SK-N-SH (cell line): Measurements from ENCODE around the gene C19orf47. TPM values are rescaled to one million over a fixed set of nuclear protein-coding genes. Genes with fewer than 3 reads are reported as not detected.

ENCODE experiments used
- CTCF ChIA-PET: fragments of 300-600, 350-600 bp; formaldehyde crosslinking; extraction: SDS; loops from one replicate; lab custom pipeline; 2021; lab: Yijun Ruan, JAX
- POLR2A ChIA-PET: fragments of 350-600 bp; sonication (Branson Sonifier 250); formaldehyde crosslinking; extraction: SDS; loops from one replicate; lab custom pipeline; 2020; ENCODE audit warnings: antibody characterized with exemption, inconsistent platforms; lab: Yijun Ruan, JAX
- DNase-seq: peaks from one replicate; pipeline ENCODE4 v3.0.0; 2012
- H2AFZ ChIP-seq: fragments of 200-600 bp; sonication (generic); 2 replicates; pipeline ENCODE4 v1.8.1; 2016; ENCODE audit warnings: antibody characterized with exemption, mild to moderate bottlenecking, low read depth
- H3F3A ChIP-seq: fragments of 200-600 bp; sonication (generic); replicated peaks from 2 replicates; pipeline ENCODE3; 2016; ENCODE audit warnings: antibody characterized with exemption, mild to moderate bottlenecking; ENCODE audit not compliant: insufficient read depth
- H3K27ac ChIP-seq, 2 experiments: fragments of 200-500 bp in 1 of 2; fragments of 200-600 bp in 1 of 2; sonication (Bioruptor generic) in 1 of 2; sonication (generic), shearing (Covaris generic) in 1 of 2; 2 replicates each; pipeline versions ENCODE4 v1.5.1 to v1.6.1; 2014 to 2016; ENCODE audit warnings: low read depth in 2 of 2, inconsistent platforms in 1 of 2, low read length in 1 of 2, mild to moderate bottlenecking in 1 of 2, mixed read lengths in 1 of 2
- H3K27me3 ChIP-seq: fragments of 200-600 bp; sonication (generic), shearing (Covaris generic); 2 replicates; pipeline ENCODE4 v1.6.1; 2016; ENCODE audit warnings: mixed run types; ENCODE audit not compliant: insufficient read depth
- H3K36me3 ChIP-seq, 2 experiments: fragments of 200-500 bp in 1 of 2; fragments of 200-600 bp in 1 of 2; sonication (Bioruptor generic) in 1 of 2; sonication (generic) in 1 of 2; replicated peaks in 1 of 2; 2 replicates each; pipeline versions ENCODE3 to v1.5.1; 2014 to 2016; ENCODE audit warnings: low read length in 1 of 2, mild to moderate bottlenecking in 1 of 2; ENCODE audit not compliant: insufficient read depth in 2 of 2, control insufficient read depth in 1 of 2
- H3K4me1 ChIP-seq, 2 experiments: fragments of 200-500 bp in 1 of 2; fragments of 200-600 bp in 1 of 2; sonication (Bioruptor generic) in 1 of 2; sonication (generic), shearing (Covaris generic) in 1 of 2; 2 replicates each; pipeline versions ENCODE4 v1.5.1 to v1.6.1; 2014 to 2016; ENCODE audit warnings: low read depth in 1 of 2, low read length in 1 of 2, mixed run types in 1 of 2; ENCODE audit not compliant: insufficient read depth in 2 of 2, control insufficient read depth in 1 of 2
- H3K4me2 ChIP-seq: fragments of 200-600 bp; sonication (generic), shearing (Covaris generic); 2 replicates; pipeline ENCODE4 v1.6.1; 2017; ENCODE audit warnings: mixed run types
- H3K4me3 ChIP-seq, 2 experiments: fragments of 200-500 bp in 1 of 2; fragments of 200-600 bp in 1 of 2; sonication (Bioruptor generic) in 1 of 2; sonication (generic), shearing (Covaris generic) in 1 of 2; 2 replicates each; pipeline versions ENCODE4 v1.5.1 to v1.8.1; 2014 to 2016; ENCODE audit warnings: low read depth in 2 of 2, inconsistent platforms in 1 of 2, low read length in 1 of 2, mild to moderate bottlenecking in 1 of 2, mixed read lengths in 1 of 2, moderate library complexity in 1 of 2
- H3K79me2 ChIP-seq: fragments of 200-600 bp; sonication (generic); 2 replicates; pipeline ENCODE4 v1.8.1; 2017; ENCODE audit warnings: mild to moderate bottlenecking; ENCODE audit not compliant: insufficient read depth
- H3K9ac ChIP-seq: fragments of 200-600 bp; sonication (generic); 2 replicates; pipeline ENCODE4 v1.6.1; 2017; ENCODE audit warnings: mixed run types
- H3K9me2 ChIP-seq: fragments of 200-600 bp; sonication (generic); 2 replicates; pipeline ENCODE4 v1.6.1; 2017; ENCODE audit warnings: mixed run types
- H3K9me3 ChIP-seq: fragments of 200-600 bp; sonication (generic); 2 replicates; pipeline ENCODE4 v1.6.1; 2017; ENCODE audit warnings: mixed run types, mild to moderate bottlenecking, moderate library complexity
- H4K20me1 ChIP-seq: fragments of 200-600 bp; sonication (generic); 2 replicates; pipeline ENCODE4 v1.6.1; 2017; ENCODE audit warnings: mild to moderate bottlenecking, mixed run types; ENCODE audit not compliant: insufficient read depth
- CHD2 ChIP-seq: fragments of 150-350 bp; IDR thresholded peaks from 2 replicates; pipeline ENCODE4 v1.6.1; 2018; ENCODE audit warnings: low read length; ENCODE audit not compliant: partially characterized antibody
- EP300 ChIP-seq, 2 experiments: IDR thresholded peaks; 2 replicates each; pipeline versions ENCODE4 v1.4.0 to v1.6.1; 2012; ENCODE audit warnings: borderline replicate concordance in 1 of 2, low read depth in 1 of 2, low read length in 1 of 2
- FOSL2 ChIP-seq: IDR thresholded peaks from 2 replicates; pipeline ENCODE4 v1.4.0; 2012; ENCODE audit warnings: low read depth, mild to moderate bottlenecking, moderate library complexity, borderline replicate concordance
- MEF2A ChIP-seq: IDR thresholded peaks from 2 replicates; pipeline ENCODE4 v1.4.0; 2012; ENCODE audit warnings: low read depth, borderline replicate concordance
- MXI1 ChIP-seq: IDR thresholded peaks from 2 replicates; pipeline ENCODE4 v1.6.1; 2012; ENCODE audit warnings: mild to moderate bottlenecking, low read depth, low read length, improper control_type of control experiment
- POLR2AphosphoS5 ChIP-seq: IDR thresholded peaks from 2 replicates; pipeline ENCODE4 v1.6.1; 2012; ENCODE audit warnings: low read depth, low read length
- RAD21 ChIP-seq: IDR thresholded peaks from 2 replicates; pipeline ENCODE4 v1.6.1; 2012; ENCODE audit warnings: mild to moderate bottlenecking, low read length
- RCOR1 ChIP-seq: fragments of 150-350 bp; IDR thresholded peaks from 2 replicates; pipeline ENCODE4 v1.6.1; 2017; ENCODE audit warnings: antibody characterized with exemption, low read length
- RFX5 ChIP-seq: IDR thresholded peaks from 2 replicates; pipeline ENCODE4 v1.6.1; 2012; ENCODE audit warnings: mild to moderate bottlenecking, improper control_type of control experiment, low read length
- RXRA ChIP-seq: IDR thresholded peaks from 2 replicates; pipeline ENCODE4 v1.4.0; 2012; ENCODE audit warnings: low read depth, mild to moderate bottlenecking, borderline replicate concordance
- SIN3A ChIP-seq: IDR thresholded peaks from 2 replicates; pipeline ENCODE4 v1.6.1; 2012; ENCODE audit warnings: low read depth, mild to moderate bottlenecking, low read length, moderate library complexity, borderline replicate concordance
- SMC3 ChIP-seq: IDR thresholded peaks from 2 replicates; pipeline ENCODE4 v1.6.1; 2012; ENCODE audit warnings: low read depth, low read length, improper control_type of control experiment
- TEAD4 ChIP-seq: IDR thresholded peaks from 2 replicates; pipeline ENCODE4 v1.4.0; 2012; ENCODE audit warnings: mild to moderate bottlenecking, borderline replicate concordance; ENCODE audit not compliant: insufficient read depth
- WGBS: methylation state at CpG from one replicate; pipeline ENCODE4 v1.1.6; 2017; ENCODE audit warnings: low lambda C conversion rate; 5-methylcytosine and 5-hydroxymethylcytosine counted together
- polyA plus RNA-seq, 3 experiments: library from polyadenylated mRNA; depleted of rRNA; stranded (reverse); fragments of >200 nt; gene quantifications; 2 replicates each; pipeline ENCODE4 v1.2.3, GENCODE V29; 2012
- TF ChIP-seq, protein P1 (sequence below): fragments of 150-350 bp; IDR thresholded peaks from 2 replicates; pipeline ENCODE4 v1.6.1; 2016; ENCODE audit warnings: mild to moderate bottlenecking, low read depth, low read length
- TF ChIP-seq, protein P2 (sequence below): IDR thresholded peaks from 2 replicates; pipeline ENCODE4 v1.6.1; 2012; ENCODE audit warnings: mild to moderate bottlenecking, low read depth, low read length, moderate library complexity
- TF ChIP-seq, protein P3 (sequence below): IDR thresholded peaks from 2 replicates; pipeline ENCODE4; 2012
- TF ChIP-seq, protein P4 (sequence below): fragments of 150-350 bp; IDR thresholded peaks from 2 replicates; pipeline ENCODE4 v1.6.1; 2017; ENCODE audit warnings: antibody characterized with exemption, low read length, low read depth, borderline replicate concordance
- TF ChIP-seq, protein P5 (sequence below): IDR thresholded peaks from 2 replicates; pipeline ENCODE4 v1.4.0; 2012; ENCODE audit warnings: low read depth
- TF ChIP-seq, protein P6 (sequence below): IDR thresholded peaks from 2 replicates; pipeline ENCODE4 v1.4.0; 2012; ENCODE audit warnings: low read depth, borderline replicate concordance

The C19orf47 gene
- polyA plus RNA-seq, 1 of the 3 experiments (the other 2 are of a cell fraction) = 17.2 TPM

DNA sequence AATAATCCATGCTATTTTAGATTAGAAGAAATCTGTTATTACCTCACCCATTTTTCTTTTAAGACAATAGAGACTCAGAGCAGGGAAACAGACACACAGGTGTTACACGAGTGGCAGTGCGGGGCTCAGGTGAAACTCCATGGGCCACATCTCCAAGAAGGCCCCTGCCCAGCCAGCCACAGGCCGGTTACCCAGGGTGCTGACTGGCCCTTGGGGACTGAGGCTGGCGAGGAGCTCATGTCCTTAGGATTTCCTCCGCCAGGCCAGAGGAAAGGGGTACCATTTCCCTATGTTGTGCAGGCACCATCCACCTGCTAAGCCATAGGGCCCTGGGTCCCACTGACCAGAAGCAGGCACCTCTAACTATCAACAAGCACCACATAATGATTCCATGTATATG is 10.6 kb downstream of the C19orf47 start:
- Histone ChIP-seq H3K9ac (no peak overlapping the region), H4K20me1 (no peaks in the 10 kb centered on the region), H3K4me3 (no peak overlapping the region), H3K79me2 (peaks cover 26% of the 10 kb centered on the region), H3K4me1 (peaks cover 0 to 2% of the 10 kb centered on the region in 2 experiments; a peak in 1 of 4 replicates), H2AFZ (no peak overlapping the region), H3K27ac (no peak overlapping the region), H3K9me2 (no peaks in the 10 kb centered on the region), H3K9me3 (no peaks in the 10 kb centered on the region)
- 100% methylated on average over 5 of the region's 5 CpGs for WGBS
- POLR2A ChIA-PET = no interaction called here
- no peak for DNase-seq
- TF ChIP-seq RFX5 (no peak), MXI1 (no peak)
- TF ChIP-seq, all 33 proteins: peak for 0
- Histone ChIP-seq H3F3A (no peaks in the 10 kb centered on the region), H3K4me2 (no peak overlapping the region), H3K36me3 (peaks cover 12 to 17% of the 10 kb centered on the region in 2 experiments), H3K27me3 (no peaks in the 10 kb centered on the region)
- CTCF ChIA-PET = interaction anchor here (0.6 kb wide), 1 partner anchor 130 kb away, joined by 3 read pairs; no protein-coding TSS in a partner anchor

DNA sequence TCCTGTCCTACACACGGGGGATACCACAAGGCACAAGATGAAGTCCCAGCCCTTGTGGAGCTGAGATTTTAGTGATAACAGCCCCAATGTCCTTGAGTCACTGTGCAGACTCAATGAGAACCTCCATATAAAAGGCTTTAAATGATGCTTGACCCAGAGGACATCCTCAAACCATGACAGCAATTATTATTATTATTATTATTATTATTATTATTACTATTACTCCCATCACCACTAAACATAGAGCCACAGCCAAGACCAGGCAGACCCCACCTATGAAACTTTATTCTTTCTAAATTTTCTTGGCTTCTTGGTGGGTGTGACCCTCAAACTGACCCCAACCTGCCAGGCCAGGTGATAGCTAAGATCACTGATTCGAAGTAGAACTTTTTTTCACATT is 11.1 kb downstream of the C19orf47 start:
- POLR2A ChIA-PET = interaction anchor here (0.6 kb wide), 1 partner anchor 27 kb away, joined by 3 read pairs; no protein-coding TSS in a partner anchor
- Histone ChIP-seq H3K36me3 (peaks cover 16 to 17% of the 10 kb centered on the region in 2 experiments), H4K20me1 (no peaks in the 10 kb centered on the region), H3K27ac (no peak overlapping the region), H3K4me3 (no peak overlapping the region), H3K9me3 (no peaks in the 10 kb centered on the region), H3K9ac (no peak overlapping the region), H2AFZ (no peak overlapping the region), H3K4me1 (peaks cover 0 to 2% of the 10 kb centered on the region in 2 experiments; a peak in 1 of 4 replicates), H3K79me2 (peaks cover 26% of the 10 kb centered on the region), H3K9me2 (no peaks in the 10 kb centered on the region), H3K27me3 (no peaks in the 10 kb centered on the region), H3K4me2 (no peak overlapping the region), H3F3A (no peaks in the 10 kb centered on the region)
- TF ChIP-seq RXRA (no peak), RCOR1 (no peak), SIN3A (no peak), RFX5 (no peak), TEAD4 (no peak), RAD21 (no peak), POLR2AphosphoS5 (no peak), SMC3 (no peak), CHD2 (no peak), FOSL2 (no peak), MEF2A (no peak), EP300 (IDR thresholded peaks at IDR 0.05; ENCODE audit: borderline replicate concordance in 1 of 2, low read depth in 1 of 2, low read length in 1 of 2) (no peak)
- TF ChIP-seq, protein P1, sequence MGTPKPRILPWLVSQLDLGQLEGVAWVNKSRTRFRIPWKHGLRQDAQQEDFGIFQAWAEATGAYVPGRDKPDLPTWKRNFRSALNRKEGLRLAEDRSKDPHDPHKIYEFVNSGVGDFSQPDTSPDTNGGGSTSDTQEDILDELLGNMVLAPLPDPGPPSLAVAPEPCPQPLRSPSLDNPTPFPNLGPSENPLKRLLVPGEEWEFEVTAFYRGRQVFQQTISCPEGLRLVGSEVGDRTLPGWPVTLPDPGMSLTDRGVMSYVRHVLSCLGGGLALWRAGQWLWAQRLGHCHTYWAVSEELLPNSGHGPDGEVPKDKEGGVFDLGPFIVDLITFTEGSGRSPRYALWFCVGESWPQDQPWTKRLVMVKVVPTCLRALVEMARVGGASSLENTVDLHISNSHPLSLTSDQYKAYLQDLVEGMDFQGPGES = no peak
- TF ChIP-seq, protein P2, sequence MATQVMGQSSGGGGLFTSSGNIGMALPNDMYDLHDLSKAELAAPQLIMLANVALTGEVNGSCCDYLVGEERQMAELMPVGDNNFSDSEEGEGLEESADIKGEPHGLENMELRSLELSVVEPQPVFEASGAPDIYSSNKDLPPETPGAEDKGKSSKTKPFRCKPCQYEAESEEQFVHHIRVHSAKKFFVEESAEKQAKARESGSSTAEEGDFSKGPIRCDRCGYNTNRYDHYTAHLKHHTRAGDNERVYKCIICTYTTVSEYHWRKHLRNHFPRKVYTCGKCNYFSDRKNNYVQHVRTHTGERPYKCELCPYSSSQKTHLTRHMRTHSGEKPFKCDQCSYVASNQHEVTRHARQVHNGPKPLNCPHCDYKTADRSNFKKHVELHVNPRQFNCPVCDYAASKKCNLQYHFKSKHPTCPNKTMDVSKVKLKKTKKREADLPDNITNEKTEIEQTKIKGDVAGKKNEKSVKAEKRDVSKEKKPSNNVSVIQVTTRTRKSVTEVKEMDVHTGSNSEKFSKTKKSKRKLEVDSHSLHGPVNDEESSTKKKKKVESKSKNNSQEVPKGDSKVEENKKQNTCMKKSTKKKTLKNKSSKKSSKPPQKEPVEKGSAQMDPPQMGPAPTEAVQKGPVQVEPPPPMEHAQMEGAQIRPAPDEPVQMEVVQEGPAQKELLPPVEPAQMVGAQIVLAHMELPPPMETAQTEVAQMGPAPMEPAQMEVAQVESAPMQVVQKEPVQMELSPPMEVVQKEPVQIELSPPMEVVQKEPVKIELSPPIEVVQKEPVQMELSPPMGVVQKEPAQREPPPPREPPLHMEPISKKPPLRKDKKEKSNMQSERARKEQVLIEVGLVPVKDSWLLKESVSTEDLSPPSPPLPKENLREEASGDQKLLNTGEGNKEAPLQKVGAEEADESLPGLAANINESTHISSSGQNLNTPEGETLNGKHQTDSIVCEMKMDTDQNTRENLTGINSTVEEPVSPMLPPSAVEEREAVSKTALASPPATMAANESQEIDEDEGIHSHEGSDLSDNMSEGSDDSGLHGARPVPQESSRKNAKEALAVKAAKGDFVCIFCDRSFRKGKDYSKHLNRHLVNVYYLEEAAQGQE = no peak
- TF ChIP-seq, protein P3, sequence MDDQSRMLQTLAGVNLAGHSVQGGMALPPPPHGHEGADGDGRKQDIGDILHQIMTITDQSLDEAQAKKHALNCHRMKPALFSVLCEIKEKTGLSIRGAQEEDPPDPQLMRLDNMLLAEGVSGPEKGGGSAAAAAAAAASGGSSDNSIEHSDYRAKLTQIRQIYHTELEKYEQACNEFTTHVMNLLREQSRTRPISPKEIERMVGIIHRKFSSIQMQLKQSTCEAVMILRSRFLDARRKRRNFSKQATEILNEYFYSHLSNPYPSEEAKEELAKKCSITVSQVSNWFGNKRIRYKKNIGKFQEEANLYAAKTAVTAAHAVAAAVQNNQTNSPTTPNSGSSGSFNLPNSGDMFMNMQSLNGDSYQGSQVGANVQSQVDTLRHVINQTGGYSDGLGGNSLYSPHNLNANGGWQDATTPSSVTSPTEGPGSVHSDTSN = no peak
- TF ChIP-seq, protein P4, sequence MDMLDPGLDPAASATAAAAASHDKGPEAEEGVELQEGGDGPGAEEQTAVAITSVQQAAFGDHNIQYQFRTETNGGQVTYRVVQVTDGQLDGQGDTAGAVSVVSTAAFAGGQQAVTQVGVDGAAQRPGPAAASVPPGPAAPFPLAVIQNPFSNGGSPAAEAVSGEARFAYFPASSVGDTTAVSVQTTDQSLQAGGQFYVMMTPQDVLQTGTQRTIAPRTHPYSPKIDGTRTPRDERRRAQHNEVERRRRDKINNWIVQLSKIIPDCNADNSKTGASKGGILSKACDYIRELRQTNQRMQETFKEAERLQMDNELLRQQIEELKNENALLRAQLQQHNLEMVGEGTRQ = no peak
- TF ChIP-seq, protein P5, sequence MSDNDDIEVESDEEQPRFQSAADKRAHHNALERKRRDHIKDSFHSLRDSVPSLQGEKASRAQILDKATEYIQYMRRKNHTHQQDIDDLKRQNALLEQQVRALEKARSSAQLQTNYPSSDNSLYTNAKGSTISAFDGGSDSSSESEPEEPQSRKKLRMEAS = no peak
- TF ChIP-seq, protein P6, sequence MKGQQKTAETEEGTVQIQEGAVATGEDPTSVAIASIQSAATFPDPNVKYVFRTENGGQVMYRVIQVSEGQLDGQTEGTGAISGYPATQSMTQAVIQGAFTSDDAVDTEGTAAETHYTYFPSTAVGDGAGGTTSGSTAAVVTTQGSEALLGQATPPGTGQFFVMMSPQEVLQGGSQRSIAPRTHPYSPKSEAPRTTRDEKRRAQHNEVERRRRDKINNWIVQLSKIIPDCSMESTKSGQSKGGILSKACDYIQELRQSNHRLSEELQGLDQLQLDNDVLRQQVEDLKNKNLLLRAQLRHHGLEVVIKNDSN = no peak
- DNase-seq = no peak
- CTCF ChIA-PET = interaction anchor here (0.6 kb wide), 1 partner anchor 130 kb away, joined by 3 read pairs; no protein-coding TSS in a partner anchor
- 95% methylated on average over 2 of the region's 2 CpGs for WGBS
